Liver (tissue), 9 donors: ENCODE measurements around the gene VSNL1. TPM values are rescaled to one million over a fixed set of nuclear protein-coding genes. Genes with fewer than 3 reads are reported as not detected.

Experiments
- DNase-seq: peaks from one replicate; pipeline ENCODE4 v3.0.0-alpha.2; 2017; ENCODE audit warnings: low spot score
- H3K27ac ChIP-seq, 2 donors: one replicate each; pipeline ENCODE4 v1.7.0; 2013; ENCODE audit warnings: inconsistent platforms in 2 of 2, low read length in 2 of 2, control low read depth in 1 of 2, low read depth in 1 of 2, mild to moderate bottlenecking in 1 of 2
- H3K27me3 ChIP-seq, 4 donors: one replicate each; pipeline versions ENCODE4 v1.6.1 to v1.7.0; 2013; ENCODE audit warnings: low read length in 3 of 4, inconsistent platforms in 1 of 4, mild to moderate bottlenecking in 1 of 4, moderate library complexity in 1 of 4; ENCODE audit not compliant: control insufficient read depth in 4 of 4, insufficient read depth in 4 of 4
- H3K36me3 ChIP-seq, 4 donors: one replicate each; pipeline versions ENCODE4 v1.6.1 to v1.7.0; 2013; ENCODE audit warnings: low read length in 3 of 4, mild to moderate bottlenecking in 3 of 4, low read depth in 1 of 4, moderate library complexity in 1 of 4; ENCODE audit not compliant: control insufficient read depth in 4 of 4, insufficient read depth in 3 of 4
- H3K4me1 ChIP-seq, 4 donors: one replicate each; pipeline versions ENCODE4 v1.6.1 to v1.7.0; 2013; ENCODE audit warnings: low read length in 3 of 4, mild to moderate bottlenecking in 3 of 4, moderate library complexity in 1 of 4; ENCODE audit not compliant: control insufficient read depth in 4 of 4, insufficient read depth in 4 of 4
- H3K4me3 ChIP-seq, 3 donors: one replicate each; pipeline versions ENCODE4 v1.6.1 to v1.7.0; 2013; ENCODE audit warnings: low read length in 3 of 3, control low read depth in 1 of 3, low read depth in 1 of 3, mild to moderate bottlenecking in 1 of 3
- H3K9ac ChIP-seq, 2 donors: one replicate each; pipeline ENCODE4 v1.7.0; 2013; ENCODE audit warnings: low read length in 2 of 2, mild to moderate bottlenecking in 2 of 2, moderate library complexity in 2 of 2, control low read depth in 1 of 2, low read depth in 1 of 2
- H3K9me3 ChIP-seq, 4 donors: one replicate each; pipeline versions ENCODE4 v1.6.1 to v1.7.0; 2013; ENCODE audit warnings: low read length in 3 of 4; ENCODE audit not compliant: control insufficient read depth in 4 of 4
- ATF3 ChIP-seq: IDR thresholded peaks from 2 replicates; pipeline ENCODE4 v1.6.1; 2016; ENCODE audit warnings: antibody characterized with exemption
- FOXA2 ChIP-seq: IDR thresholded peaks from 2 replicates; pipeline ENCODE4 v1.6.1; 2016; ENCODE audit warnings: antibody characterized with exemption
- GABPA ChIP-seq, 2 donors: IDR thresholded peaks in 1 of 2; conservative IDR thresholded peaks in 1 of 2; 2 replicates each; pipeline ENCODE4 v1.6.1; 2016; ENCODE audit warnings: antibody characterized with exemption in 2 of 2, mild to moderate bottlenecking in 1 of 2, moderate library complexity in 1 of 2
- MAX ChIP-seq: IDR thresholded peaks from 2 replicates; pipeline ENCODE4 v1.6.1; 2016; ENCODE audit warnings: antibody characterized with exemption
- RAD21 ChIP-seq, 2 donors: IDR thresholded peaks; 2 replicates each; pipeline ENCODE4 v1.6.1; 2016; ENCODE audit warnings: antibody characterized with exemption in 2 of 2, mild to moderate bottlenecking in 2 of 2
- REST ChIP-seq: IDR thresholded peaks from 2 replicates; pipeline ENCODE4 v1.6.1; 2016; ENCODE audit warnings: antibody characterized with exemption, mild to moderate bottlenecking
- RXRA ChIP-seq, 2 donors: IDR thresholded peaks; 2 replicates each; pipeline ENCODE4 v1.6.1; 2017 to 2018; ENCODE audit warnings: antibody characterized with exemption in 2 of 2, mild to moderate bottlenecking in 1 of 2
- SP1 ChIP-seq: IDR thresholded peaks from 2 replicates; pipeline ENCODE4 v1.6.1; 2018; ENCODE audit warnings: antibody characterized with exemption, mild to moderate bottlenecking
- WGBS: extraction: QIAGEN DNeasy Blood & Tissue Kit; methylation state at CpG from one replicate; pipeline ENCODE4 v1.1.7; 2013; 5-methylcytosine and 5-hydroxymethylcytosine counted together
- polyA plus RNA-seq, 2 donors: library from polyadenylated mRNA; stranded (reverse) in 1 of 2; unstranded in 1 of 2; fragments of 200-250 nt in 1 of 2; fragments of >200 nt in 1 of 2; fragmentation: Nextera tagmentation in 1 of 2; extraction: Ambion mirVana in 1 of 2; gene quantifications; one replicate each; pipeline versions ENCODE4 v1.2.1 to v1.2.3, GENCODE V29; 2013 to 2015
- total RNA-seq, 2 donors: library from RNA; depleted of rRNA; stranded (reverse); fragments of >200 nt; gene quantifications; one replicate each; pipeline ENCODE4 v1.2.3, GENCODE V29; 2014
- TF ChIP-seq, protein P1 (sequence below): fragments of 150-350 bp; IDR thresholded peaks from 2 replicates; pipeline ENCODE4 v1.5.1; 2017; ENCODE audit warnings: improper control_type of control experiment, low read depth, low read length; ENCODE audit not compliant: missing input control
- TF ChIP-seq, protein P2 (sequence below): IDR thresholded peaks from 2 replicates; pipeline ENCODE4 v1.6.1; 2016; ENCODE audit warnings: antibody characterized with exemption
- donor health status: healthy.
- donor health status: healthy.
- donor health status: healthy.
- donor health status: healthy.
- donor health status: healthy.

The VSNL1 gene
- total and polyA plus RNA-seq, 4 donors, result 2.2 to 32.9 (median 6.3) TPM

- Histone ChIP-seq H3K9ac (no peak overlapping the region), H3K36me3 (no peaks in the 10 kb centered on the region), H3K4me3 (no peak overlapping the region), H3K9me3 (no peaks in the 10 kb centered on the region), H3K27me3 (no peaks in the 10 kb centered on the region), H3K4me1 (no peaks in the 10 kb centered on the region), H3K27ac (no peak overlapping the region)
- DNase-seq, result no peak
- TF ChIP-seq ATF3 (no peak), RXRA (IDR thresholded peaks at IDR 0.05) (no peak), FOXA2 (no peak)
- TF ChIP-seq, protein P1, sequence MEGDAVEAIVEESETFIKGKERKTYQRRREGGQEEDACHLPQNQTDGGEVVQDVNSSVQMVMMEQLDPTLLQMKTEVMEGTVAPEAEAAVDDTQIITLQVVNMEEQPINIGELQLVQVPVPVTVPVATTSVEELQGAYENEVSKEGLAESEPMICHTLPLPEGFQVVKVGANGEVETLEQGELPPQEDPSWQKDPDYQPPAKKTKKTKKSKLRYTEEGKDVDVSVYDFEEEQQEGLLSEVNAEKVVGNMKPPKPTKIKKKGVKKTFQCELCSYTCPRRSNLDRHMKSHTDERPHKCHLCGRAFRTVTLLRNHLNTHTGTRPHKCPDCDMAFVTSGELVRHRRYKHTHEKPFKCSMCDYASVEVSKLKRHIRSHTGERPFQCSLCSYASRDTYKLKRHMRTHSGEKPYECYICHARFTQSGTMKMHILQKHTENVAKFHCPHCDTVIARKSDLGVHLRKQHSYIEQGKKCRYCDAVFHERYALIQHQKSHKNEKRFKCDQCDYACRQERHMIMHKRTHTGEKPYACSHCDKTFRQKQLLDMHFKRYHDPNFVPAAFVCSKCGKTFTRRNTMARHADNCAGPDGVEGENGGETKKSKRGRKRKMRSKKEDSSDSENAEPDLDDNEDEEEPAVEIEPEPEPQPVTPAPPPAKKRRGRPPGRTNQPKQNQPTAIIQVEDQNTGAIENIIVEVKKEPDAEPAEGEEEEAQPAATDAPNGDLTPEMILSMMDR, result no peak
- 84% methylated on average over 2 of the region's 2 CpGs for WGBS
Measured at GRCh38 chr2:17606851-17607250, 66.4 kb downstream of the VSNL1 start.

DNA sequence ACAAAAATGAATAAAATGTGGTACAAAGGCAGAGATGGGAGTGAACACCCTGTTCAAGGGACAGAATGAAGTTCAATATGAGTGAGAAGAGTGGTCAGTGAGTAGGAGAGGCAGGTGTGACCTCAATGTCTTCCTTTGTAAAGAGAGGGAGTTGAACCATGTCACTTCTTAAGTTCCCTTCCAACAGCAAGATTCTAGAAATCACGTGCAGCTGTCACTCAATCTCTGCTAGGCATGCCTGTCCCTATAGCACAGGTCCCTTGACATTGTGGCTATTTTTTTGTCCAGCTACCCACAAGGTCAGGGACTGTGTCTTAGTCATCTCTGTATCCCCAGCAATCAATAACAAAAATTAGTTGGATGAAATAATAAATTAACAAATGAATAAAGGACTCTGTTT is 66.9 kb downstream of the VSNL1 start:
- 98% methylated on average over 1 of the region's 1 CpG for WGBS
- H3K9me3 ChIP-seq, result no peaks in the 10 kb centered on the region
- no peaks in the 10 kb centered on the region for H3K4me1 ChIP-seq
- no peak for TF ChIP-seq MAX
- no peak for TF ChIP-seq REST
- TF ChIP-seq SP1, result no peak
- TF ChIP-seq, protein P2, sequence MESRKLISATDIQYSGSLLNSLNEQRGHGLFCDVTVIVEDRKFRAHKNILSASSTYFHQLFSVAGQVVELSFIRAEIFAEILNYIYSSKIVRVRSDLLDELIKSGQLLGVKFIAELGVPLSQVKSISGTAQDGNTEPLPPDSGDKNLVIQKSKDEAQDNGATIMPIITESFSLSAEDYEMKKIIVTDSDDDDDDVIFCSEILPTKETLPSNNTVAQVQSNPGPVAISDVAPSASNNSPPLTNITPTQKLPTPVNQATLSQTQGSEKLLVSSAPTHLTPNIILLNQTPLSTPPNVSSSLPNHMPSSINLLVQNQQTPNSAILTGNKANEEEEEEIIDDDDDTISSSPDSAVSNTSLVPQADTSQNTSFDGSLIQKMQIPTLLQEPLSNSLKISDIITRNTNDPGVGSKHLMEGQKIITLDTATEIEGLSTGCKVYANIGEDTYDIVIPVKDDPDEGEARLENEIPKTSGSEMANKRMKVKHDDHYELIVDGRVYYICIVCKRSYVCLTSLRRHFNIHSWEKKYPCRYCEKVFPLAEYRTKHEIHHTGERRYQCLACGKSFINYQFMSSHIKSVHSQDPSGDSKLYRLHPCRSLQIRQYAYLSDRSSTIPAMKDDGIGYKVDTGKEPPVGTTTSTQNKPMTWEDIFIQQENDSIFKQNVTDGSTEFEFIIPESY, result no peak
- no peak for TF ChIP-seq GABPA (IDR thresholded peaks at IDR 0.05 in 1 of 2, conservative IDR thresholded peaks at IDR 0.05 in 1 of 2)
- TF ChIP-seq RAD21 (IDR thresholded peaks at IDR 0.05), result no peak
- no peak overlapping the region for H3K27ac ChIP-seq
- no peaks in the 10 kb centered on the region for H3K36me3 ChIP-seq
- H3K9ac ChIP-seq, result no peak overlapping the region
- H3K4me3 ChIP-seq, result no peak overlapping the region
- DNase-seq, result no peak
- no peaks in the 10 kb centered on the region for H3K27me3 ChIP-seq
